HG02943 (cell line): ENCODE data around the gene TPRN.
"Not testable (repeated sequence)": the region's sequence is repeated elsewhere in the genome, so short reads cannot be mapped to it uniquely, and the experiment has no call there.

ENCODE experiments used
- ATAC-seq: cut with Tn5 transposase; IDR thresholded peaks from one replicate; pipeline ENCODE4 v1.9.1; 2021; ENCODE audit warnings: mild to moderate bottlenecking, low read depth, moderate library complexity; ENCODE audit not compliant: unreplicated experiment

Gene TPRN

DNA sequence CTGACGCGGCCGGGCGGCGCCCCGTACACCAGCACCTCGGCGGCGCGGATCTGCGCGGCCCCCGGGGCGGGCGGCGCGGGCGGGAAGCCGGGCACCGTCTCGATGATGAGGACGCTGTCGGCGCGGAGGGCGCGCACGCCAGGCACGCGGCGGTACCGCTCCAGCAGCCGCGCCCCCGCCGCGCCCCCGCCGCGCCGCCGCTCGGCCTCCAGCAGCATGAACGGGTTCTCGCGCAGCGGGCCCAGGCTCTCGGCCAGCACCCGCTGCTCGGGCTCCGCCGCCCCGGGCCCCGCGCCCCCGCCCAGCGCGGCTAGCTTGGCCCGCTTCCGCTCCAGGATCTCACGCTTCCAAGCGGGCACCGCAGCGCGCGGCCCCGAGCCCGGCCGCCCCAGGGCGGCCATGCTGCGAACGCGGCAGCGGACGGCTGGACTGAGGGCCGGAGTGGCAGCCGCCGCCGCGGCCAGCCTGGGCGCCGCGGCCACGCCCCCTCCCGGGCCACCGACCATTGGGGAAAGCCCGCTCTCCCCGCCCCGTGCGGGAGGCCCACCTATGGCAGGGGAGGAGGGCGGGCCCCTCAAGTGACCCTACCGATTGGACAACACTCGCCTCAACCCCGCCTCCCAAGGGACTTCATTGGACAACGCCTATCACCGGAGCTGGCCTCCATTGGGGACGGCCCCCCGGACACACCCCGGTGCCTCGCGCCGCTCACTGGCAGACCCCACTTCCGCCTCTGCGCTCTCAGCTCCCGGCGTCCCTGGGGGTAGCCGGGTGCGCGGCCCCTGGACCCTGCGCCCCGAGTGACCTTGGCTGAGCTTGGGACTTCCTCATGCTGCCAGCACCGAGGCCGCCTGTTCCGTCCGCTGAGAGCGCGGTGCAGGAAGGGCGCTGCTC, at the start of gene TPRN:
TSS of gene TPRN (minus strand) at position 431 of the 894 bp plus-strand sequence. CDS start at position 401, 30 bp downstream.
- ATAC-seq: peak; percentile 89

DNA sequence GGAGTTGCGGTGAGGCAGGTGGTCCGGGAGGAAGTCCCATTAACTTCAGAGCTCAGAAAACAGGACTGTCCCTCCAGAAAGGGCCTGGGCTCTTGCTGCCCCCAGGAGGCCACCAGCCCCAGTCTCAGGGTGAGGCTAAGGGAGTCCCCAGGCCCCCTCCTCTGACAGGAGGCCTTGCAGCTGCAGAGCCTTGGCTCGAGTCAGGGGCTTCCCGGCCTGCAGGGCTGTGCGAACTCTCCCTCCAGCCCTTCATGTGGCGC, 47.3 kb upstream of the TPRN start:
- no peak for ATAC-seq

- ATAC-seq: no peak
These were observed 46.8 kb upstream of the TPRN start for GRCh38 chr9:137247135-137247915.

- no peak for ATAC-seq
These were observed 45.2 kb upstream of the TPRN start for GRCh38 chr9:137245450-137246421.

DNA sequence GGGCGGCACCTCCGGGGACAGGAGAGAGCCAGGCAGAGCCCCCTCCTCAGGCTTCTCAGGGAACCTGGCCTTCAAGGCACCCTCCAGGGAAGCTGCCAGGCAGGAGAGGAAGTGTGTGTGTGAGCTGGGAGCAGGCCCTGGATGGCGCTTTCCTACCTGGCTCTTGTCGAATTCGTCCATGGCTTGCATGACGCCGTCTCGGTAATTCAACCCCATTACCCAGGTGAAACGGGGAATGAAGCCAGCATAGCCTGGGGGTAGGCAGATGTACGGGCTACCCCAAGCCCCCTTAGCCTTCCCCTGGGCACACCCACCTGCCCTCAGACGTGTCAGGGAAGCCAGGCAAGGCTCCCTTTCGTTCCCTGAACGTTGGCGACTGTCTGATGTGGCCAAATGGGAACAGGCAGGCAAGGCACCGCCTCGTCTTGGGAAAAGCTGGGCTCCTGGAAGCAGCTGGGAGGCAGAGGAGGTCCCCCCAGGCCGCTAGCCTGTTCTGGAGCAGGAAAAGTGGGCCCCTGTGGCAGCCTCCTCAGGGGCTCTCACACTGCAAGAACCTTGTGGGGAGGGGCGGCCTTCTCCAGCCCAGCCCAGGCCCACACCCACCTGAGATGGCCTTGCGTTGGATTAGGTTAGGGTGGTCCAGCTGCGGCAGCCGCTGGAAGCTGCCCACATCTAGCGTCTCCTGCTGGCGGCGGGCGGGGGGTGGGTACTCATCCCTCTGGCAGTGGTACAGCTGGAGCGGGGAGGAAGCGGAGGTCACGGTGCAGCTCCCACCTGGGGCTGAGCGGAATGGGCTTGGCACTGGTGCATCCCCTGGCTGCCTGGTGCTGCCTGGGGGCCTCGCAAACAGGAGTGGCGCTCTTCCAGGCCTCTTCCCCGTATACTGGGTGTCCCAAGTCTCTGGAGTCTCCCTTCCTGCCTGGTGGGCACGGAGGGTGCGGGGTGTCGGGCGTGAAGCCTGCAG, 44.2 kb upstream of the TPRN start:
- ATAC-seq: no peak

GRCh38 chr9:137243626-137244485, 43.3 kb upstream of the TPRN start:
- ATAC-seq: no peak

DNA sequence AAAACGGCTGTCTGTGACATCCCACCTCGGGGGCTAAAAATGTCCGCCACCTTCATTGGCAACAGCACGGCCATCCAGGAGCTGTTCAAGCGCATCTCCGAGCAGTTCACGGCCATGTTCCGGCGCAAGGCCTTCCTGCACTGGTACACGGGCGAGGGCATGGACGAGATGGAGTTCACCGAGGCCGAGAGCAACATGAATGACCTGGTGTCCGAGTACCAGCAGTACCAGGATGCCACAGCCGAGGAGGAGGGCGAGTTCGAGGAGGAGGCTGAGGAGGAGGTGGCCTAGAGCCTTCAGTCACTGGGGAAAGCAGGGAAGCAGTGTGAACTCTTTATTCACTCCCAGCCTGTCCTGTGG, 42.7 kb upstream of the TPRN start:
- not testable (repeated sequence) for ATAC-seq

DNA sequence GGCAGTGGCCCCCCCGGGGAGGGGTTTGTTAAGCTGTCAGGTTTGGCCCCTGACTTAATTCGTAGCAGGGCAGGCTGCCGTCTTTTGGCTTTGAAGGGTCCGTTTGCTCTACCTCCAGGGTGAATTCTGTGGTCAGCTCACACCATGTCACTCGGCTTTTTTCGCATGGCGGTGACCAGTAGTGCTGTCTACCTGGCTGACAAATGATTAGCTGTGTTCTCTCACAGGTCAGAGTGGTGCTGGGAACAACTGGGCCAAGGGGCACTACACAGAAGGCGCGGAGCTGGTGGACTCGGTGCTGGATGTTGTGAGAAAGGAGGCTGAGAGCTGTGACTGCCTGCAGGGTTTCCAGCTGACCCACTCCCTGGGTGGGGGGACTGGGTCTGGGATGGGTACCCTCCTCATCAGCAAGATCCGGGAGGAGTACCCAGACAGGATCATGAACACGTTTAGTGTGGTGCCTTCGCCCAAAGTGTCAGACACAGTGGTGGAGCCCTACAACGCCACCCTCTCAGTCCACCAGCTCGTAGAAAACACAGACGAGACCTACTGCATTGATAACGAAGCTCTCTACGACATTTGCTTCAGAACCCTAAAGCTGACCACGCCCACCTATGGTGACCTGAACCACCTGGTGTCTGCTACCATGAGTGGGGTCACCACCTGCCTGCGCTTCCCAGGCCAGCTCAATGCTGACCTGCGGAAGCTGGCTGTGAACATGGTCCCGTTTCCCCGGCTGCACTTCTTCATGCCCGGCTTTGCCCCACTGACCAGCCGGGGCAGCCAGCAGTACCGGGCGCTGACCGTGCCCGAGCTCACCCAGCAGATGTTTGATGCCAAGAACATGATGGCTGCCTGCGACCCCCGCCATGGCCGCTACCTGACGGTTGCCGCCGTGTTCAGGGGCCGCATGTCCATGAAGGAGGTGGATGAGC, 42.0 kb upstream of the TPRN start:
- no peak for ATAC-seq

GRCh38 chr9:137241490-137242268, 41.1 kb upstream of the TPRN start:
- ATAC-seq: peak; percentile 4

GRCh38 chr9:137240841-137241489, 40.4 kb upstream of the TPRN start, which contains the start of gene TUBB4B:
Gene TUBB4B, plus strand, starts transcription at chr9:137241287. Its CDS starts 74 bp downstream, at chr9:137241361.
- peak; percentile 72 for ATAC-seq

DNA sequence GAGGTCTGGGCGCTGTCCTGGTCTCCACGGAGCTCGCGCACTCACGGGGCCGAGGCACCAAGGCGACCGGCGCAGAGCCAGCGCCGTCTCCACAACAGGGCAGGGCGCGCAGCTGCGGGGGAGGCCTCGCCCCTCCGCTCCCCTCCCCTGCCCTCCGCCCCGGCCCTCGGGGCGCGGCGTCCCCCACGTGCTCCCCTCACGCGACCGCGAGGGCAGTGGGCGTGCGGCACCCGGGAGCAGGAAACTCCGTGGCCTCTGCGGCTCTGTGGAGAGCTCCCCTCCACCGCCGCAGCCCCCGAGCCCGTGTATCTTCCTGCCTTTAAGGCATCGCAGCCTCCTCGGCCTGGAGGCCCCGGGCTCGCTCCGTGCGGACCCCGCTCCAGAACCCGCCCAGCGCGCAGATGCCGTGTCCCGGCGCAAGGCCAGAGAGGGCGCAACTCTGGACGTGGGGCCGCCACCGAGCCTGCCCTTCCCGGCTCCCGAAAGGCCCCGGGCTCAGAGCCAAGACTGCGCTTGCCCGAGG, 39.8 kb upstream of the TPRN start:
- ATAC-seq: peak; percentile 13

- ATAC-seq: not testable (repeated sequence)
These were observed 39.1 kb upstream of the TPRN start for GRCh38 chr9:137239541-137240200.

DNA sequence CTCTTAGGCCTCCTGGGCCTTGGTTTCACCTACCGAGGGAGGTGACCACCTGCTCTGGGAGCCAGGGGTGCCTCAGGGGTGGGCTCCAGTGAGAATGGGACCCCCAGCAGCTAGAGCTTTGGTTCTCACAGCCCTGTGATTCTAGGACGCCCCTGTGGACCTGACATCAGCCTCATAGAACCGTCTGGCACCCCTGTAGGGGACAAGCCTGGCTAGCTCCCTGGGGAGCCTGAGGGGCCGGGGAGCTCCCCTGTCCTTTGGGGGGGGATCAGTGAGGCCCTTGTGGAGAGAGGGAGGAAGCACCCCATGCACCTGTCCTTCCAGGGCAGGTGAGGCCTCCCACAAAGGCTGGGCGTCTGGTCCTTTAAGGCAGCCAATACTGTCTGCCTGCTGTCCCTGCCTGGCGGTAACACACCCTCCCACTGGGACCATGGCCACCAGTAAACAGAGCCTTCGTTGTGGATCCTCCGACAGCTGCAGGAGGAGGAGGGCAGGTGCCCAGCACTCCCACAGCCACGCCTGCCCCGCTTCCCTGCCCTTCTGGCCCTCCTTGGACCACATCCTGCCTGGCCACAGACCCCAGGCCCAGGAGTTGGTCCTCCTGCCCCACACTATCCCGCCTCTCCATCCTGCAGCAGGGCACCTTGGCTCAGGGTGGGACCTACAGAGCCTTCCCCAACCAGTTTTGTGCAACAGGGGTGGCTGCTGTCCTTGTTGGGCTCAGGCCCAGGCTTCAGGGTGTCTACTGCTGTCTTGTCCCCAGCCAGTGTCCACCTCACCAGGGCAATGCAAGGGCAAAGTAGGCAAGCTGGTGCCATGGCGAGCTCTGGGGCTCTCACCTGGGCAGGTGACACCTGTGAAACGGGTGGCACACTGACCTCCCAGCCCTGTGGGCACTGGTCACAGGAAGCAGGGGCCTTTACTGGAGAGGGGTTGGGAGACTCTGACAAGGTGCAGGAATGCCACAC, 37.5 kb upstream of the TPRN start:
- no peak for ATAC-seq

DNA sequence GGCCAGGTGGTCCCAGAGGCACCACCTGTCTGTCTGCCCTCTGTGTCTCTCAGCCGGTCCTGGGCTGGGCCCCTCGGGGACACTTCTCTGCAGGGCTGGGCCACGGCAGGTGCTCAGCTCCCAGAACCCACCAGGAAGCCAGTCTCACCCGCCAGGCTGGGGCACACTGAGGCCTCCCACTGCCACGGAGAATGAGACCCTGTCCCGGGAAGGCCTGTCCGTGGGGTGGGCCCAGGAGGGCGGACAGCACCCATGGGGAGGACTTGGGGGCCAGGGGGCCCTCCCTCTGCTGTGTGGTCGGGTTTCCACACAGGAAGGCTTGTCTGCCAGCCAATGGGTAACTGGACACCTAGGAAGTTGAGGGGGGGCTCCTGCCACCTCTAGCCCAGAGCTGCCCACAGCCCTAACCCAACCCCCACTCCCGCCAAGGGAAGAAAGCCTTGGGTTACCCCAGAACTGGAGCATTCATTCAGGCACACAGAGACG, 36.4 kb upstream of the TPRN start:
- no peak for ATAC-seq
